HK-2 (cell line): ENCODE data around the gene SUN1.

Experiments
- DNase-seq: peaks from one replicate; pipeline ENCODE4 v3.0.0-alpha.2; 2018; ENCODE audit not compliant: unreplicated experiment

SUN1 gene

DNA sequence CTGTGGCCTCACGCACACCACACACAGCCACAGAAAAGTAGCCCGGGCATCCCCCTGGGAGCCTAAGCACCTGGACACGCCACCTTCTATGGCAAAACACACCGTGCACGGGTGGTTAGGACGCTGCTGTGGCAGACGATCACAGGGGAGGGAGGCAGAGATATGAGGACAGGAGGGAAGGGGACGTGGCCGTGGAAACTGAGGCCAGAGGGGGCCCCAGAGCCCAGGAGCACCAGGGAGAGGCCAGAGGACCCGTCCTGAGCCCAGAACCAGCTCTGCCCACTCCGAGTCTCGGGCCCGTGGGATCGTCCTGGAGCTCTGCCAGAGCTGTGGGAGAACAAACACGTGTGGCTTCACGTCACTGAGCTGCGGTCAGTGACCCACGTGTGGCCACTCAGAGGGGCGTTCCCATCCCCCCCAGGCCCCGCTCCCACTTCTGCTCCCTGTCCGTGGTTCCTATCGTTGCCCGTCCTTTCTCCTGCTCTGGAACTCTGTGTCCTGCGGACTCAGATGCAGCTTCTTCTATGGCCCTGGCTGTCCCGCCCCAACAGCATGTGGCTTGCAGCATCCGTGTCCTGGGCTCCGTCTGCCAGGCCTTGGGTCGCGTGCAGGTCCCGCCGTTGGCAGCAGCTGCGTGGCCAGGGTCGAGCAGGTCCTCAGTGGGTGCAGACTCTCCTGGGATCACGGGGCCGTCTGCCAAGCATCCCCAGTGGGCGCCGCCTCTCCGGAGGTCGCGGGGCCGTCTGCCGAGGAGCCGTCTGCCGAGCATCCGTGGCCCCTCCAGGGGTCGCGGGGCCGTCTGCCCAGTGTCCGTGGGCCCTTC is 75.1 kb downstream of the SUN1 start:
- no peak for DNase-seq

DNA sequence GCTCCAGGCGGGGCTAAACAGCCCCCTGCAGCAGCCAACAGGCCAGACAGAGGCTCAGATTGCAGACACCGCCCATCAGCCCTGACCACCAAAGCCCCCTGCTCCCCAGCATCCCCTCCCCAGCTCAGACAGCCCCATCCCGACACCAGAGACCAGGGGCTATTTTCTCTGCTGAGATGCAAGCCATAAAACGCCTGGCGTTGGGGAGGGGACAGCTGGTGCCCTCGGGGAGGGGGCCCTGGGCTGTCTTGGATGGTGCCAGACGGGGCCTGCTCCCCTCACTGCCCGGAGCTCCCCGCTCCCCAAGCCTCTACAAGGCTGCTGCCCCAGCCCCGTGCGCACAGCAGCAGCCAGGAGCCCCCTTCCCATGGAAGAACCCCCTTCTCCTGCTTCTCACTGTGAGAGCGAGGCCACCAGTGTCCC is 75.9 kb downstream of the SUN1 start:
- DNase-seq = no peak

DNA sequence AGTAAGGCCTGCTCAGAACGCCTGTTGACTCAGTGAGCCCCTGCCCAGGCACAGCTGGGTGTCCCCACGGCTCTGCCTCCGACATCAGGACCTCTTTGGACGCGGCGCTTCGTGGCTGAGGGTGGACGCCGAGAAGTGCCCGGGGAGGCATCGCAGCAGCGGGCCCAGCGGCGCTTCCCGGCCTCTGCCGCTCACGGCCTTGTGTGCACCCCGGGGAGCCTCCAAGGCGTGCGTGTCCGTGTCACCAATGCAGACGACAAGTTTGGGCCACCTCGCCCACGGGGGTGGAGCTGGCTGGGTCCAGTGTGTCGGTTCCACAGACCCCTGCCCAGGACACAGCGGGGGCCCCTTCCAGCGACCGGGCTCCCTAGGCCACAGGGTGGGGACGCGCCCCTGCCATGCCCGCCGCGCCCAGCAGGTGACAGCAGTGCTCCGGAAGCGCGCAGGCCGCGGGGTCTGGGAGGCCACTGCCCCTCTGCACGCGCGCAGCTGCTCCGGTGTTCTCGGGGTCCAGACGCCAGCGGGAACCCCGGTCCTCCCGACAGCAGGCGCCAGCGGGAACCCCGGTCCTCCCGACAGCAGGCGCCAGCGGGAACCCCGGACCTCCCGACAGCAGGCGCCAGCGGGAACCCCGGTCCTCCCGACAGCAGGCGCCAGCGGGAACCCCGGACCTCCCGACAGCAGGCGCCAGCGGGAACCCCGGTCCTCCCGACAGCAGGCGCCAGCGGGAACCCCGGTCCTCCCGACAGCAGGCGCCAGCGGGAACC is 76.5 kb downstream of the SUN1 start:
- DNase-seq = peak; percentile 75

DNA sequence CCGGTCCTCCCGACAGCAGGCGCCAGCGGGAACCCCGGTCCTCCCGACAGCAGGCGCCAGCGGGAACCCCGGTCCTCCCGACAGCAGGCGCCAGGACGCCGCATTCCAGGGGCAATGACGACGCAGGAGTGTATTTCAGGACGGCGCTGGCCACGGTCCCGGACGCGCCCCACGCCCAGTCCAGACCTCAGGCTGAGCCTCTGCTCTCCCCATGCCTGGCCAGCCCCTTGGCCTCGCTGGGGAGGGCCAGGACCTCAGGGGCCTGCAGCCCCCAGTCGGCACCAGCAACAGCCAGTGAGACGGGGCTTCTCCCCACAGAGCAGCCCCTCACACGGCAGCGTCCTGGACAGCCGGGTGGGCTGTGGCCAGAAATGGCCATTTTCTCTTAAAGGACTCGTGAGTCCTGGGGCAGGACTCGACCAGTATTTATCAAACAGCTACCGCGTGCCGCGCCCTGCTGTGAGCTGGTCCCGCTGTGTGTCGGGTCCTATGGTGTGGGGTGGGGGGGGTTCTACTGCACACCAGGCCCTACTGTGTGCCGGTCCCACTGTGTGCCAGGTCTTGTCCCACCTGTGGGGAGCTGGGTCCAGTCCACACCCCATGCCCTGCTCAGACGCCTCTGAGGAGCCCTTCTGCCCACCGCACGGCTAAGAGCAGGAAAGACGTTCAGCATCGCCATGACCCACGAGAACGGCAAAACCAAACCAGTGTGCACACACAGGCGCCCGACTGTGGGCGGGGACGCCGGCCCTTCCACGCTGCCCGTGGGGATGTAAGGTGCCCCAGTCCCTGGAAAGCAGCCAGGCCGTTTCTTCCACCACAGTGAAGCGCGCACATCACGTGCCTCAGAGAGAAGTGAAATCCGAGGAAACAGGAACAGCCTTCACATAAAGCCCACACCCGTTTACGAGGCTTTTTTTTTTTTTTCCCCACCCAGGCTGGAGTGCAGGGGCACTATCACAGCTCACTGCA is 77.4 kb downstream of the SUN1 start:
- DNase-seq = peak; percentile 52

- no peak for DNase-seq
These were observed 78.2 kb downstream of the SUN1 start for GRCh38 chr7:910441-910861.

GRCh38 chr7:910931-911431 is 78.7 kb downstream of the SUN1 start:
- DNase-seq = no peak

DNA sequence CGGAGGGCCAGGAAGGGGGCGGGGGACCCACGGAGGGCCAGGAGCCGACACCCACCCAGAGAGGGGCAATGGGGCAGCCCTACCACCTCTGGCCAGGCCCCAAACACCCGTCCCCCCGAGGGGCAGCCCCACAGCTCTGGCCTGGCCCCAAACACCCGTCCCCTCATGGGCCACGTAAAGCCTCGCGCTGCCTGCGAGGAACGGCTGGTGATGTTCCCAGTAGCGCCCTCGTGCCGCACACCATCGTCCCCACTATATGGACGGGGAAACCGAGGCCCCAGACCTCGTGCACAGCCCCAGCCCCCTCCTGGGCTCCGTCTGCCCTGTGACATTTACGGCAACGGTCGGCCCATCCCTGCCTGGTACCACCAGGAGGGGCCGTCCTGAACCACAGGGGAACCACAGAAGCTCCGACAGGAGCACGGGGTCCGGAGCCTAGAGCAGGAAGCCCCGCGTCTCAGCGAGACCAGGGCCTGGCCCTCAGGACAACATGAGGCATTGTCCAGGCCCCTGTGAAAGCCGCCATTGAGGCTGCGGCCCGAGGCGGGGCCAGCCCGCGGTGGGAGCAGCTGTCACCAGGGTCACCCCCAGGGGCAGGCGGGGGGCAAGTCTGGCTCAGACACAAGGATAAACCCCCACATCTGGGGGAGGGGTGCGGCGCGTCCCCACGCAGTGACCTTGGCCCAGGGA is 79.7 kb downstream of the SUN1 start:
- DNase-seq = no peak

- peak; percentile 60 for DNase-seq
These were observed 81.7 kb downstream of the SUN1 start for GRCh38 chr7:913736-914520.

DNA sequence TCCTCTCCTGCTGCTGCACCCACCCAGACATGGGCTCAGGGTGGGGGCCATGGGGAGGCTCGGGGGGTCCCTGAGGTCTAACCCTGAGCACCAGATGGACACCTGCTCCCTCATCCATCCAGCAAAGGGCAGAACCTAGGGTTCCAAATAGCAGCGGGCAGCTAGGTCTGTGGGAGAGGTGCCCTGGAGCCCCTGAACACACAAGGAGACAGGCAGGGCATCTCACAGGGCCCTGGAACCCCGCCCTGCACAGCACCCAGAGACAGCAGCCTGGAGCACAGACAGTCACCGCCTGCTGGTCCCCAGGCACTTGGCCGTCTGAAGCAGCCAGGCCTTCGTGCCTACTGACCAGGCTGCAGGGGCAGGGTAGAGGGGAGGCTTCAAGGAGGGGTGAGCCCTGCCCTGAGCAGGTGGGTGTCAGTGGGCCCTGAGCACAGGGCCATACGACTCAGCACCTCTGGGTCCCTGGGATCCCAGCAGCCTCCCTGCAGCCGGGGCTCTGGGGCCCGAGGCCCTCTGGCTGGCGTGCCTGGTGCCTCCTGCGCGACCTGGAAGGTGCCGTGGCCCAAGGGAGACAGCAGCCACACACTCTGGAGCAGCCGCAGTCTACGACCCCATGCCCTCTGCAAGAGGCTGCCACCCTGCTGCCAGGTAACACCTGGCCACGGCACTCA is 82.4 kb downstream of the SUN1 start:
- no peak for DNase-seq

GRCh38 chr7:915291-916218 is 83.3 kb downstream of the SUN1 start:
- DNase-seq = no peak

- no peak for DNase-seq
These were observed 84.1 kb downstream of the SUN1 start for GRCh38 chr7:916291-916941.

GRCh38 chr7:917255-918117 is 85.2 kb downstream of the SUN1 start:
- no peak for DNase-seq

DNA sequence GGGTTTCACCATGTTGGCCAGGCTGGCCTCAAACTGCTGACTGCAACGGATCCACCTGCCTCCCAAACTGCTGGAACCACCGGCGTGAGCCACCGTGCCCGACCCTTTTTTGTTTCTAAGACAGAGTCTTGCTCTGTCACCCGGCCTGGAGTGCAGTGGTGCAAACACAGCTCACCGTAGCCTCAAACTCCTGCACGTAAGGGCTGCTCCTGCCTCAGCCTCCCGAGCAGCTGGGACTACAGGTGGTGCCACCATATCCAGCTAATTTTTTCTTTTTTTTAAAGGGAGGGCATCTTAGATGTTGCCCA is 85.8 kb downstream of the SUN1 start:
- DNase-seq = no peak

DNA sequence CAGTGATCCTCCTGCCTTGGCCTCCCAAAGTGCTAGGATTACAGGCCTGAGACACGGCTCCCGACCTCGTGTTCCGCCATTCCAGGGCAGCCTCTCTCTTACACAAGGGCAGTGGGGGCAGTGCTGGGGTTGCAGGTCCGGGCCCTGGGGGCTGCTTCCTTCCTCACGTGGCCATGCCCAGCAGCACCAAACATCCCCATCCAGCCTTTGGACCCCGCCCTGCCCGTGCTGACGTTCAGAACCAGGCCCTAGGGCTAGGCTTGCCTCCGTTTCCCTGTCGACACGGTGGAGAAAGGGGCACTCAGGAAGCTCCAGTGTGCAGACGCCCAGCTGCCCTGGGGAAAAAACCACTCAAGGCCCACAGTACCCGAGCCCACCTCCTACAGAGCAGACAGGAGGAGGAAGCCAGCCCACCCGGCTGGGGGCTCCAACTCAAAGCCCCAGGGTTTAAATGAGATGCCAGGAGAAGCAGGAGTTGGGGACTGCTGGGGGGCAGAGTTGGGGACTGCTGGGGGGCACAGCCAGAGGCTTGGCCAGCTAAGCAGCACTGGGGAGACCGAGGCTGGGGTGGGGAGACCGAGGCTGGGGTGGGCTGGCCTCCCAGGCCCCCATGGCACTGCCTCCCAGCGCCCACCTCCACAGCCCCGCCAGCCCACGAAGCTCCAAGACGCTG is 86.3 kb downstream of the SUN1 start:
- DNase-seq = no peak

- DNase-seq = no peak
These were observed 86.8 kb downstream of the SUN1 start for GRCh38 chr7:919114-919442.

- no peak for DNase-seq
These were observed 87.7 kb downstream of the SUN1 start for GRCh38 chr7:919924-920341.
